DOHH2 (cell line): ENCODE data around the gene BOD1L2.

Experiments used
- H3F3A ChIP-seq: fragments of 200-600 bp; sonication (generic), shearing (Covaris generic); 2 replicates; pipeline ENCODE4 v1.6.0; 2016; ENCODE audit warnings: antibody characterized with exemption, mild to moderate bottlenecking; ENCODE audit not compliant: control insufficient read depth, insufficient read depth
- H3K27ac ChIP-seq: fragments of 200-600 bp; sonication (generic); 2 replicates; pipeline ENCODE4 v1.5.1; 2014; ENCODE audit warnings: low read depth, mild to moderate bottlenecking, low read length, moderate library complexity
- H3K27me3 ChIP-seq: fragments of 200-600 bp; sonication (generic); 2 replicates; pipeline ENCODE4 v1.6.1; 2014; ENCODE audit warnings: mild to moderate bottlenecking, low read length, mixed read lengths; ENCODE audit not compliant: control insufficient read depth
- H3K36me3 ChIP-seq: fragments of 200-600 bp; sonication (generic); 2 replicates; pipeline ENCODE4 v1.6.1; 2014; ENCODE audit warnings: mild to moderate bottlenecking, low read length, moderate library complexity, mixed read lengths; ENCODE audit not compliant: control insufficient read depth
- H3K4me1 ChIP-seq: fragments of 200-600 bp; sonication (generic); 2 replicates; pipeline ENCODE4 v1.6.1; 2014; ENCODE audit warnings: mild to moderate bottlenecking, low read length, mixed read lengths; ENCODE audit not compliant: control insufficient read depth
- H3K4me2 ChIP-seq: fragments of 200-600 bp; sonication (generic); 2 replicates; pipeline ENCODE4 v1.6.0; 2014; ENCODE audit warnings: mild to moderate bottlenecking, low read length, moderate library complexity
- H3K4me3 ChIP-seq: fragments of 200-600 bp; sonication (generic); 2 replicates; pipeline ENCODE4 v1.5.1; 2014; ENCODE audit warnings: mild to moderate bottlenecking, low read length, mixed read lengths
- H3K79me2 ChIP-seq: fragments of 200-600 bp; sonication (generic); 2 replicates; pipeline ENCODE4 v1.6.1; 2014; ENCODE audit warnings: mild to moderate bottlenecking, low read length, mixed read lengths; ENCODE audit not compliant: control insufficient read depth
- H3K9me2 ChIP-seq: fragments of 200-600 bp; sonication (generic); replicated peaks from 2 replicates; pipeline ENCODE4 v1.6.1; 2014; ENCODE audit warnings: mild to moderate bottlenecking, low read length, mixed read lengths; ENCODE audit not compliant: control insufficient read depth
- H3K9me3 ChIP-seq: fragments of 200-600 bp; sonication (generic); 2 replicates; pipeline ENCODE4 v1.6.1; 2014; ENCODE audit warnings: antibody characterized with exemption, low read length, mixed read lengths; ENCODE audit not compliant: control insufficient read depth, insufficient read depth
- H4K20me1 ChIP-seq: fragments of 200-600 bp; sonication (generic); 2 replicates; pipeline ENCODE4 v1.6.0; 2014; ENCODE audit warnings: low read depth, mild to moderate bottlenecking, antibody characterized with exemption, low read length, moderate library complexity; ENCODE audit not compliant: control insufficient read depth, insufficient read depth
- EZH2phosphoT487 ChIP-seq: fragments of 200-600 bp; sonication (generic); IDR thresholded peaks from 2 replicates; pipeline ENCODE4 v1.6.1; 2017; ENCODE audit warnings: borderline replicate concordance, mild to moderate bottlenecking, antibody characterized with exemption, low read length, moderate library complexity, mixed read lengths
- TF ChIP-seq, protein P1 (sequence below): fragments of 200-600 bp; sonication (generic); IDR thresholded peaks from one replicate; pipeline ENCODE4 v1.5.1; 2014; ENCODE audit warnings: antibody characterized with exemption, mild to moderate bottlenecking, low read depth, low read length; ENCODE audit not compliant: poor library complexity, severe bottlenecking

The BOD1L2 gene

DNA sequence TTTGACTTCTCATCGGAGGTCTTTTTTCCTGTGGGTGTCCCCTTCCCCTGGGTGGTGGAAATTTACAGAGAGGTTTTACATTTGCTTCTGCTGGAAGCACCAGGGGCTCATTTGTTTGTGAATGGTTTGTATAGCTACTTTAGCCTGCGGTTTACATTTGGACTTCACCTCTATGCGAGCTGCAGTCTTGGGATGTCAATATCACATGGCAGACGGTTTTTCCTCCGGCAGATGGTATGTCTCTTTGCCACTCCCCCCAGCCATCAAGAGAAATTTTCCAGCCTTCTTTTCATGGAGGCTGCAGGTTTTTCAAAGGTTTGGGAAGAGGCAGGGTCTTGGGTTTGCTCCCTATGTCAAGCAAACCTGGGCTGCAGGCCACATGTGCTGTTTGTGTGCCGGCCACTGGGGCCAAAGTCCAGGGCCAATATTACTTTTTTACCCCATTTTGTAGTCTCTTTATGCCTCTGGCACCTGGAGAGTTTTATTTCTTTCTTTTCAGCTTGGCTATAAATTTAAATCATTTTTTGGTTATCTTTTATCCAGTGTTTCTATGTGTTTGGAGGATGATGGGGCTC lies 23.9 kb upstream of the BOD1L2 start:
- Histone ChIP-seq H3K4me2 (no peak overlapping the region), H3K27ac (no peak overlapping the region), H4K20me1 (no peaks in the 10 kb centered on the region), H3K4me1 (no peaks in the 10 kb centered on the region), H3K9me3 (no peaks in the 10 kb centered on the region), H3K27me3 (peaks cover 25% of the 10 kb centered on the region), H3K36me3 (no peaks in the 10 kb centered on the region), H3K9me2 (no peaks in the 10 kb centered on the region), H3F3A (no peaks in the 10 kb centered on the region), H3K4me3 (no peak overlapping the region), H3K79me2 (no peaks in the 10 kb centered on the region)
- TF ChIP-seq, protein P1, sequence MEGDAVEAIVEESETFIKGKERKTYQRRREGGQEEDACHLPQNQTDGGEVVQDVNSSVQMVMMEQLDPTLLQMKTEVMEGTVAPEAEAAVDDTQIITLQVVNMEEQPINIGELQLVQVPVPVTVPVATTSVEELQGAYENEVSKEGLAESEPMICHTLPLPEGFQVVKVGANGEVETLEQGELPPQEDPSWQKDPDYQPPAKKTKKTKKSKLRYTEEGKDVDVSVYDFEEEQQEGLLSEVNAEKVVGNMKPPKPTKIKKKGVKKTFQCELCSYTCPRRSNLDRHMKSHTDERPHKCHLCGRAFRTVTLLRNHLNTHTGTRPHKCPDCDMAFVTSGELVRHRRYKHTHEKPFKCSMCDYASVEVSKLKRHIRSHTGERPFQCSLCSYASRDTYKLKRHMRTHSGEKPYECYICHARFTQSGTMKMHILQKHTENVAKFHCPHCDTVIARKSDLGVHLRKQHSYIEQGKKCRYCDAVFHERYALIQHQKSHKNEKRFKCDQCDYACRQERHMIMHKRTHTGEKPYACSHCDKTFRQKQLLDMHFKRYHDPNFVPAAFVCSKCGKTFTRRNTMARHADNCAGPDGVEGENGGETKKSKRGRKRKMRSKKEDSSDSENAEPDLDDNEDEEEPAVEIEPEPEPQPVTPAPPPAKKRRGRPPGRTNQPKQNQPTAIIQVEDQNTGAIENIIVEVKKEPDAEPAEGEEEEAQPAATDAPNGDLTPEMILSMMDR = no peak
- no peak for TF ChIP-seq EZH2phosphoT487

DNA sequence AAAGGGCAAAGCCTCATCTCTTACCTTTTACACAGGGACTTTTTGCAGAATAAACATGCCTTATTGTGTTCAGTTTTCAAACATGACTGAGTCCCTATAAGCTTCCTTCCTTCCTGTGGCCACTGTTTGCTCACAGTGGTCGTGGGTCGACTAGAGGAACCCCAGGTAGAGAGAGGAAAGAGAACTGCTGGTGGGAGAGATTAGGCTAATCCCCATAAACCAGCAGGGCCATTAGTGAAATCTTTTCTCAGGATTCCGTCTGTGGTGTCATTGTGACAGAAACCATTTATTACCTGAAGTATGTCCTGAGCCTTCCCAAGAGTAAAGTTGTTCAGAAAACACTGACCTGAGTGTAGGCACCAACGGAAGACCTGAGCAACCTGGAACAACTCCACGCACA lies 21.3 kb upstream of the BOD1L2 start:
- H3K36me3 ChIP-seq = no peaks in the 10 kb centered on the region
- no peaks in the 10 kb centered on the region for H3K9me3 ChIP-seq
- no peaks in the 10 kb centered on the region for H3K4me1 ChIP-seq
- no peak overlapping the region for H3K4me3 ChIP-seq
- no peaks in the 10 kb centered on the region for H3K9me2 ChIP-seq
- no peak overlapping the region for H3K27ac ChIP-seq
- TF ChIP-seq, protein P1 = no peak
- TF ChIP-seq EZH2phosphoT487 = no peak
- H3F3A ChIP-seq = no peaks in the 10 kb centered on the region
- H3K27me3 ChIP-seq = peaks cover 35% of the 10 kb centered on the region
- H3K79me2 ChIP-seq = no peaks in the 10 kb centered on the region
- H4K20me1 ChIP-seq = no peaks in the 10 kb centered on the region
- H3K4me2 ChIP-seq = no peak overlapping the region

DNA sequence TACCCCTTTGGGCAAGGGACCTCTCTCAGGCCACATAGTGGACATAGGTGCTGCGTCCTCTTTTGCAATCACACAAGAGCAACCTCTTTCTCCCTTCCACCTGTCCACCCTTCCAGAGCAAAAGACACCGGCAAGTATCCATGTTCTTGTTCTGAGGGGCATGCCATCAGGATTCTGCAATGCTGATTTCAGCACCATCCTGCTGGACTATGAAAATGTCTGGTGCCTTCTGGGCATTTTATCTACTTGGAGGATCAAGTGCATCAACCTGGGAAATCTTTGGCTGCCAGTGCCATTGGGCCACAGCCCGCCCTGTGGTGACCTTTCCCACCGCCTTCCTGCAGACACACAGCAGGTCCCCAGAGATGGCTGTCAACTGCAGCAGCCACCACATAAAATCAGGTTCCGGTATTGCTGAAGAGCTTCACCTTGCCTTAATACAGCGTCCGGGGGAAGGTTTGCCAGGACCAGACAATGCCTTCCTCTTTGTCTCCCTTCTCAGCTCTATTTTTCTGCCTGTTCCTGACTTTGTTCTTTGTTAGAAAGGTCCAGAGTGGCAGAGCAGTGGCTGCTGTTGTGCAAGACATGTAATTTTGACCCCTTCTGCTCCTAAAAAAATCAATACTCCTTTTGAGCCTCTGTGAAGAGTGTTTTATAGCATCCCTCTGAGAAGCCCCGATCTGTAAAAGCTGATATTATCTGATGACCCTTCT lies 18.5 kb upstream of the BOD1L2 start:
- no peaks in the 10 kb centered on the region for H3F3A ChIP-seq
- H3K36me3 ChIP-seq = no peaks in the 10 kb centered on the region
- TF ChIP-seq EZH2phosphoT487 = no peak
- TF ChIP-seq, protein P1 = no peak
- H3K4me2 ChIP-seq = no peak overlapping the region
- H3K9me3 ChIP-seq = no peaks in the 10 kb centered on the region
- H3K27me3 ChIP-seq = peaks cover 35% of the 10 kb centered on the region
- H3K79me2 ChIP-seq = no peaks in the 10 kb centered on the region
- H4K20me1 ChIP-seq = no peaks in the 10 kb centered on the region
- H3K9me2 ChIP-seq = no peaks in the 10 kb centered on the region
- no peak overlapping the region for H3K4me3 ChIP-seq
- H3K4me1 ChIP-seq = no peaks in the 10 kb centered on the region
- H3K27ac ChIP-seq = no peak overlapping the region
